ENCODE results near the gene SLC5A2. TPM values are rescaled to one million over a fixed set of nuclear protein-coding genes. Genes with fewer than 3 reads are reported as not detected.
A peak's percentile ranks its signal among the peaks of the same experiment; 100 is the strongest.

Gene SLC5A2
- total and polyA plus RNA-seq, 2 of the 13 experiments (the other 11 are each of a cell fraction or from before 2014, with no cell fraction given), result 0.24 to 0.97 TPM

DNA sequence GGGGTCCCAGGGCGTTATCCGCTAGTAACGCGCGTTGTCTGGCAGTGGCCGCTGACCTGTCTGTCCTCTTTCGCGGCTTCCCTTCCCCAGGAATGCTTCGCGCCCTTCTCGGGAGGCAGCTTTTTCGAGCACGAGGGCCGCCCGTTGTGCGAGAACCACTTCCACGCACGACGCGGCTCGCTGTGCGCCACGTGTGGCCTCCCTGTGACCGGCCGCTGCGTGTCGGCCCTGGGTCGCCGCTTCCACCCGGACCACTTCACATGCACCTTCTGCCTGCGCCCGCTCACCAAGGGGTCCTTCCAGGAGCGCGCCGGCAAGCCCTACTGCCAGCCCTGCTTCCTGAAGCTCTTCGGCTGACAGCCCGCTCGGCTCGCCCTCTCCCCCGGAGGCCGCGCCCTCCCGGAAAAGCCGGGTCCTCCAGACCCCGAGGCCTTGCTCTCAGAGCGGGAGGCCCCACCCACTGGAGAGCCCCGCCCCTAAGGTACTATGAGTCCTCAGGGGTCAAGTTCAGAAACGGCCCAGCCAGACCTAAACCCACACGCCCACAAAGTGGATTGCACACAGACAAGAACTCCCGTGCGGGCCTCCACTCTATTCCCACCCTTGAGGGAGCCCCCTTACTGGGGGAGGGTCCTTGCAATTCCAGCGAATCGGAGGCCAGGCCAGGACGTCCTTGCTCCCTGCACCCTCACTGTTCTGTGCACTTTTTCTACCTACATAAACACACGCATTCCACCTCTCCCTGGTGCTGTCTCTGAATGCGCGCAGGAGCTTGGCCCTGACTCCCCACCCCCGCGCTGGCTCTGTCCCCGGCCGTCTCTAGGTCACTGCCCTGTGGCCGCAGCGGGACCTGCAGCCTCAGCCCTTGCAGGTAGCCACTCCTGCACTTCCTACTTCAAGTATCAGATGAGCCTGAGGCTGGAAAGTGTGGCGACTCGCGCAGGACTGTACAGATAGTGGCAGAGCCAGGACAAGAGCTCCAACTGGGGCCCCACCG is 5.4 kb upstream of the SLC5A2 start (continued):
- TF ChIP-seq, protein P1, sequence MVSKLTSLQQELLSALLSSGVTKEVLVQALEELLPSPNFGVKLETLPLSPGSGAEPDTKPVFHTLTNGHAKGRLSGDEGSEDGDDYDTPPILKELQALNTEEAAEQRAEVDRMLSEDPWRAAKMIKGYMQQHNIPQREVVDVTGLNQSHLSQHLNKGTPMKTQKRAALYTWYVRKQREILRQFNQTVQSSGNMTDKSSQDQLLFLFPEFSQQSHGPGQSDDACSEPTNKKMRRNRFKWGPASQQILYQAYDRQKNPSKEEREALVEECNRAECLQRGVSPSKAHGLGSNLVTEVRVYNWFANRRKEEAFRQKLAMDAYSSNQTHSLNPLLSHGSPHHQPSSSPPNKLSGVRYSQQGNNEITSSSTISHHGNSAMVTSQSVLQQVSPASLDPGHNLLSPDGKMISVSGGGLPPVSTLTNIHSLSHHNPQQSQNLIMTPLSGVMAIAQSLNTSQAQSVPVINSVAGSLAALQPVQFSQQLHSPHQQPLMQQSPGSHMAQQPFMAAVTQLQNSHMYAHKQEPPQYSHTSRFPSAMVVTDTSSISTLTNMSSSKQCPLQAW (CRISPR knock-in tag; IDR thresholded peaks at IDR 0.05), result peak; percentile 34; the same call in 1 of the 2 replicates
- TF ChIP-seq, protein P2, sequence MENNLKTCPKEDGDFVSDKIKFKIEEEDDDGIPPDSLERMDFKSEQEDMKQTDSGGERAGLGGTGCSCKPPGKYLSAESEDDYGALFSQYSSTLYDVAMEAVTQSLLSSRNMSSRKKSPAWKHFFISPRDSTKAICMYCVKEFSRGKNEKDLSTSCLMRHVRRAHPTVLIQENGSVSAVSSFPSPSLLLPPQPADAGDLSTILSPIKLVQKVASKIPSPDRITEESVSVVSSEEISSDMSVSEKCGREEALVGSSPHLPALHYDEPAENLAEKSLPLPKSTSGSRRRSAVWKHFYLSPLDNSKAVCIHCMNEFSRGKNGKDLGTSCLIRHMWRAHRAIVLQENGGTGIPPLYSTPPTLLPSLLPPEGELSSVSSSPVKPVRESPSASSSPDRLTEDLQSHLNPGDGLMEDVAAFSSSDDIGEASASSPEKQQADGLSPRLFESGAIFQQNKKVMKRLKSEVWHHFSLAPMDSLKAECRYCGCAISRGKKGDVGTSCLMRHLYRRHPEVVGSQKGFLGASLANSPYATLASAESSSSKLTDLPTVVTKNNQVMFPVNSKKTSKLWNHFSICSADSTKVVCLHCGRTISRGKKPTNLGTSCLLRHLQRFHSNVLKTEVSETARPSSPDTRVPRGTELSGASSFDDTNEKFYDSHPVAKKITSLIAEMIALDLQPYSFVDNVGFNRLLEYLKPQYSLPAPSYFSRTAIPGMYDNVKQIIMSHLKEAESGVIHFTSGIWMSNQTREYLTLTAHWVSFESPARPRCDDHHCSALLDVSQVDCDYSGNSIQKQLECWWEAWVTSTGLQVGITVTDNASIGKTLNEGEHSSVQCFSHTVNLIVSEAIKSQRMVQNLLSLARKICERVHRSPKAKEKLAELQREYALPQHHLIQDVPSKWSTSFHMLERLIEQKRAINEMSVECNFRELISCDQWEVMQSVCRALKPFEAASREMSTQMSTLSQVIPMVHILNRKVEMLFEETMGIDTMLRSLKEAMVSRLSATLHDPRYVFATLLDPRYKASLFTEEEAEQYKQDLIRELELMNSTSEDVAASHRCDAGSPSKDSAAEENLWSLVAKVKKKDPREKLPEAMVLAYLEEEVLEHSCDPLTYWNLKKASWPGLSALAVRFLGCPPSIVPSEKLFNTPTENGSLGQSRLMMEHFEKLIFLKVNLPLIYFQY (CRISPR knock-in tag; IDR thresholded peaks at IDR 0.05; ENCODE audit: borderline replicate concordance), result no peak
- TF ChIP-seq ETV6 (CRISPR knock-in tag; conservative IDR thresholded peaks at IDR 0.05) (no peak), ZNF234 (CRISPR knock-in tag; conservative IDR thresholded peaks at IDR 0.05) (peak; percentile 76; the same call in 1 of the 2 replicates), ZNF891 (CRISPR knock-in tag; IDR thresholded peaks at IDR 0.05) (0 out of 2 replicates have a peak, but pooled peaks have one; percentile 35), ZNF350 (CRISPR knock-in tag; IDR thresholded peaks at IDR 0.05; ENCODE audit: borderline replicate concordance, low read depth) (peak; percentile 69; the same call in 1 of the 2 replicates), HOXA3 (CRISPR knock-in tag; IDR thresholded peaks at IDR 0.05) (peak; percentile 55), SP140L (CRISPR knock-in tag; IDR thresholded peaks at IDR 0.05; ENCODE audit: borderline replicate concordance) (no peak), DR1 (CRISPR knock-in tag; IDR thresholded peaks at IDR 0.05) (peak; percentile 14; the same call in 1 of the 2 replicates), NFE2L2 (IDR thresholded peaks at IDR 0.05; ENCODE audit: low read length) (no peak), PHF21A (CRISPR knock-in tag; IDR thresholded peaks at IDR 0.05) (peak; percentile 90; the same call in 1 of the 2 replicates)
- TF ChIP-seq, protein P3, sequence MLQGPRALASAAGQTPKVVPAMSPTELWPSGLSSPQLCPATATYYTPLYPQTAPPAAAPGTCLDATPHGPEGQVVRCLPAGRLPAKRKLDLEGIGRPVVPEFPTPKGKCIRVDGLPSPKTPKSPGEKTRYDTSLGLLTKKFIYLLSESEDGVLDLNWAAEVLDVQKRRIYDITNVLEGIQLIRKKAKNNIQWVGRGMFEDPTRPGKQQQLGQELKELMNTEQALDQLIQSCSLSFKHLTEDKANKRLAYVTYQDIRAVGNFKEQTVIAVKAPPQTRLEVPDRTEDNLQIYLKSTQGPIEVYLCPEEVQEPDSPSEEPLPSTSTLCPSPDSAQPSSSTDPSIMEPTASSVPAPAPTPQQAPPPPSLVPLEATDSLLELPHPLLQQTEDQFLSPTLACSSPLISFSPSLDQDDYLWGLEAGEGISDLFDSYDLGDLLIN (CRISPR knock-in tag; IDR thresholded peaks at IDR 0.05; ENCODE audit: borderline replicate concordance), result peak; percentile 50; the same call in 1 of the 2 replicates
- TF ChIP-seq, protein P4, sequence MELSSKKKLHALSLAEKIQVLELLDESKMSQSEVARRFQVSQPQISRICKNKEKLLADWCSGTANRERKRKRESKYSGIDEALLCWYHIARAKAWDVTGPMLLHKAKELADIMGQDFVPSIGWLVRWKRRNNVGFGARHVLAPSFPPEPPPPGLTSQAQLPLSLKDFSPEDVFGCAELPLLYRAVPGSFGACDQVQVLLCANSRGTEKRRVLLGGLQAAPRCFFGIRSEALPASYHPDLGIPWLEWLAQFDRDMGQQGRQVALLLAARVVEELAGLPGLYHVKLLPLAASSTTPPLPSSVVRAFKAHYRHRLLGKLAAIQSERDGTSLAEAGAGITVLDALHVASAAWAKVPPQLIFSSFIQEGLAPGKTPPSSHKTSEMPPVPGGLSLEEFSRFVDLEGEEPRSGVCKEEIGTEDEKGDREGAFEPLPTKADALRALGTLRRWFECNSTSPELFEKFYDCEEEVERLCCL (CRISPR knock-in tag; IDR thresholded peaks at IDR 0.05; ENCODE audit: borderline replicate concordance), result peak; percentile 71; the same call in 1 of the 2 replicates
- TF ChIP-seq, protein P5, sequence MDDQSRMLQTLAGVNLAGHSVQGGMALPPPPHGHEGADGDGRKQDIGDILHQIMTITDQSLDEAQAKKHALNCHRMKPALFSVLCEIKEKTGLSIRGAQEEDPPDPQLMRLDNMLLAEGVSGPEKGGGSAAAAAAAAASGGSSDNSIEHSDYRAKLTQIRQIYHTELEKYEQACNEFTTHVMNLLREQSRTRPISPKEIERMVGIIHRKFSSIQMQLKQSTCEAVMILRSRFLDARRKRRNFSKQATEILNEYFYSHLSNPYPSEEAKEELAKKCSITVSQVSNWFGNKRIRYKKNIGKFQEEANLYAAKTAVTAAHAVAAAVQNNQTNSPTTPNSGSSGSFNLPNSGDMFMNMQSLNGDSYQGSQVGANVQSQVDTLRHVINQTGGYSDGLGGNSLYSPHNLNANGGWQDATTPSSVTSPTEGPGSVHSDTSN (CRISPR knock-in tag; IDR thresholded peaks at IDR 0.05; ENCODE audit: borderline replicate concordance), result no peak; the same call in 1 of the 2 replicates
- TF ChIP-seq, protein P6, sequence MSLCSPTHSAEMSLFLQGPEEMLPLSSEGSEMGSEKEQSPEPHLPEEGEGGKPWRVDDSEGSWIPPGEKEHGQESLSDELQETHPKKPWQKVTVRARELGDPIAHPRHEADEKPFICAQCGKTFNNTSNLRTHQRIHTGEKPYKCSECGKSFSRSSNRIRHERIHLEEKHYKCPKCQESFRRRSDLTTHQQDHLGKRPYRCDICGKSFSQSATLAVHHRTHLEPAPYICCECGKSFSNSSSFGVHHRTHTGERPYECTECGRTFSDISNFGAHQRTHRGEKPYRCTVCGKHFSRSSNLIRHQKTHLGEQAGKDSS (CRISPR knock-in tag; IDR thresholded peaks at IDR 0.05; ENCODE audit: borderline replicate concordance, low read depth), result peak; percentile 93
